Cardiac fibroblast (primary cell): ENCODE data around the gene ESRRG.

ENCODE experiments used
- DNase-seq, 2 donors: peaks; one replicate each; pipeline versions ENCODE4 v3.0.0 to v3.0.0-alpha.2; 2010; ENCODE audit warnings: low read depth in 2 of 2
- H3K4me3 ChIP-seq, 2 donors: replicated peaks in 1 of 2; 1 replicate in 1 of 2; 2 replicates in 1 of 2; pipeline ENCODE4 v1.5.1; 2011; ENCODE audit warnings: low read depth in 2 of 2, low read length in 2 of 2, mild to moderate bottlenecking in 2 of 2, moderate library complexity in 1 of 2
- CTCF ChIP-seq: IDR thresholded peaks from one replicate; pipeline ENCODE4 v1.5.1; 2011; ENCODE audit warnings: low read depth, mild to moderate bottlenecking, low read length, inconsistent platforms

The ESRRG gene

GRCh38 chr1:216453777-216454176, 269.5 kb downstream of the ESRRG start:
- no peak for DNase-seq
- TF ChIP-seq CTCF = no peak
- H3K4me3 ChIP-seq = no peak overlapping the region
